Measurements from ENCODE around the gene CD44. TPM values are rescaled to one million over a fixed set of nuclear protein-coding genes. Genes with fewer than 3 reads are reported as not detected.

Gene CD44
- total RNA-seq, 2 donors from 2014 or later: 166 to 203 TPM

DNA sequence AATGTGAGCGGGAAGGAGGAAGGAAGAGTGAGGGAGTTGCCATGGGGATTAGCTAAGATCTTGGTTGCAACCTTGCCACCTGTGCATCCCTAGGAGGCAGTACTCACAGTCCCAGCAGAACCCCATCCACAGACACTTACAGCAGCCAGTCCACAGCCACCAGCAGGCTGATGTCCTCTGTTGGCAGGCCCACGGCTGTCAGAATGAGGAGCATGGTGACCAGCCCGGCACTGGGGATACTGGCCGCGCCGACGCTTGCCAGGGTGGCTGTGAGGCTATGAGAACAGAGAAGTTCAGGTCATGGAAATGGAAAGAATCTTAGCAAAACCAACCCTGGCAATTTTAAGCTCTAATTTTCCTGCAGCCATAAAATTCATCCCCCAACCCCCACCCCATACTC, 141.8 kb downstream of the CD44 start:
- intact Hi-C loops (cut with DNase I): no loop called here
- no peaks in the 10 kb centered on the region for H3K9me3 ChIP-seq
- over 99% methylated on average over 7 of the region's 7 CpGs for WGBS

DNA sequence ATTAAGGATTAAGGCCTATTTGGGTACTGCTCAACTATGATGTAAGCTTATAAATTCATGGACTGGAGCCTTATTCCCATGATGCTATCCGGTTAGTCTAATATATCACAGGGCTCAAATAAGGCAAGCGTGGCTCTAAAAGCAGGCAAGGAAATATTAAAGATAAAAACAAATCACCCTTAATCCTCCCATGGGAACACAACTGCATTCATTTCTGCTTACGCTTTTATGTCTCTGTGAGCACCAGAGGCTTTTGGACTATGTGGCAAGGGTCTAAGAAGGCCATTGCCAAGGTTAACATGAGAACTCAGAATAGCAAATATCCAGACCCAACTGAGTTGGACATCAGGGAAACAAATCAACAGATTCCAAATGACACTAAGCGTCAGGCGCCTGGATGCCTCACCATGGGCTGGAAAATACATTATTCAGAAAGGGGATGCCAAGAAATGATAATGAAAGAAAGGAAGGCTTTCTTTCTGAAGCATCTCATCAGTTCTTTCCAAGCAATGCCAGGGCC, 142.3 kb downstream of the CD44 start:
- 88% methylated on average over 5 of the region's 5 CpGs for WGBS
- TF ChIP-seq POLR2A (IDR thresholded peaks at IDR 0.05): no peak
- TF ChIP-seq, protein P1, sequence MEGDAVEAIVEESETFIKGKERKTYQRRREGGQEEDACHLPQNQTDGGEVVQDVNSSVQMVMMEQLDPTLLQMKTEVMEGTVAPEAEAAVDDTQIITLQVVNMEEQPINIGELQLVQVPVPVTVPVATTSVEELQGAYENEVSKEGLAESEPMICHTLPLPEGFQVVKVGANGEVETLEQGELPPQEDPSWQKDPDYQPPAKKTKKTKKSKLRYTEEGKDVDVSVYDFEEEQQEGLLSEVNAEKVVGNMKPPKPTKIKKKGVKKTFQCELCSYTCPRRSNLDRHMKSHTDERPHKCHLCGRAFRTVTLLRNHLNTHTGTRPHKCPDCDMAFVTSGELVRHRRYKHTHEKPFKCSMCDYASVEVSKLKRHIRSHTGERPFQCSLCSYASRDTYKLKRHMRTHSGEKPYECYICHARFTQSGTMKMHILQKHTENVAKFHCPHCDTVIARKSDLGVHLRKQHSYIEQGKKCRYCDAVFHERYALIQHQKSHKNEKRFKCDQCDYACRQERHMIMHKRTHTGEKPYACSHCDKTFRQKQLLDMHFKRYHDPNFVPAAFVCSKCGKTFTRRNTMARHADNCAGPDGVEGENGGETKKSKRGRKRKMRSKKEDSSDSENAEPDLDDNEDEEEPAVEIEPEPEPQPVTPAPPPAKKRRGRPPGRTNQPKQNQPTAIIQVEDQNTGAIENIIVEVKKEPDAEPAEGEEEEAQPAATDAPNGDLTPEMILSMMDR (IDR thresholded peaks at IDR 0.05): no peak
- TF ChIP-seq POLR2AphosphoS5 (IDR thresholded peaks at IDR 0.05): no peak
- intact Hi-C loops (cut with DNase I): no loop called here

More for the DNA sequence above, 141.8 kb downstream of the CD44 start:
- TF ChIP-seq POLR2AphosphoS5 (IDR thresholded peaks at IDR 0.05): no peak
- TF ChIP-seq, protein P1 (IDR thresholded peaks at IDR 0.05): no peak
- H3K27ac ChIP-seq: no peak overlapping the region
- H3K4me1 ChIP-seq (replicated peaks): peaks cover 8% of the 10 kb centered on the region
- no peaks in the 10 kb centered on the region for H3K36me3 ChIP-seq
- DNase-seq (ENCODE audit: low spot score): no peak
- H3K27me3 ChIP-seq (replicated peaks; ENCODE audit: insufficient read depth): no peaks in the 10 kb centered on the region
- no peak overlapping the region for H3K4me3 ChIP-seq

More for the DNA sequence above, 142.3 kb downstream of the CD44 start:
- no peak overlapping the region for H3K27ac ChIP-seq
- H3K4me1 ChIP-seq (replicated peaks): peaks cover 3% of the 10 kb centered on the region
- H3K27me3 ChIP-seq (replicated peaks; ENCODE audit: insufficient read depth): no peaks in the 10 kb centered on the region
- no peaks in the 10 kb centered on the region for H3K9me3 ChIP-seq
- H3K36me3 ChIP-seq: no peaks in the 10 kb centered on the region
- no peak overlapping the region for H3K4me3 ChIP-seq
- no peak for DNase-seq (ENCODE audit: low spot score)

Other genes starting within 250 kb of the CD44 start
- gene APIP, start 222.8 kb upstream of the CD44 start, total RNA-seq: 10 to 100 TPM; 23.9 to 33.1 TPM
- 10 to 100 TPM; 29.1 to 45.2 TPM for gene PDHX, start 222.6 kb upstream of the CD44 start, total RNA-seq